Right lobe of liver (tissue), 6 donors: ENCODE data around the gene HES3. TPM values are rescaled to one million over a fixed set of nuclear protein-coding genes. Genes with fewer than 3 reads are reported as not detected.

Experiments used
- ATAC-seq, 4 donors: fragments of 200-7000 bp; cut with Tn5 transposase; one replicate each; pipeline ENCODE4 v1.9.1; 2020; ENCODE audit warnings: mild to moderate bottlenecking in 4 of 4, moderate library complexity in 4 of 4
- DNase-seq, 3 donors: peaks; one replicate each; pipeline ENCODE4 v3.0.0-alpha.2; 2020
- H3K27ac ChIP-seq, 3 donors: fragments of 200-600 bp; one replicate each; pipeline ENCODE4 v1.8.0; 2022
- H3K27me3 ChIP-seq, 2 donors: fragments of 200-600 bp; one replicate each; pipeline ENCODE4 v1.8.0; 2022
- H3K36me3 ChIP-seq, 4 donors: fragments of 200-600 bp; sonication (generic) in 1 of 4; one replicate each; pipeline versions ENCODE4 v1.5.1 to v1.8.0; 2017 to 2022; ENCODE audit warnings: control low read depth in 1 of 4
- H3K4me1 ChIP-seq, 4 donors: fragments of 200-600 bp; sonication (generic) in 1 of 4; one replicate each; pipeline versions ENCODE4 v1.5.1 to v1.8.0; 2017 to 2022; ENCODE audit warnings: control low read depth in 1 of 4
- H3K4me3 ChIP-seq, 3 donors: fragments of 200-600 bp; one replicate each; pipeline ENCODE4 v1.8.0; 2022
- H3K9me3 ChIP-seq, 4 donors: fragments of 200-600 bp; sonication (generic) in 1 of 4; one replicate each; pipeline versions ENCODE4 v1.5.1 to v1.8.0; 2017 to 2022; ENCODE audit warnings: control low read depth in 1 of 4
- POLR2A ChIP-seq: fragments of 450-650 bp; IDR thresholded peaks from one replicate; pipeline ENCODE4 v1.6.1; 2017; ENCODE audit warnings: antibody characterized with exemption, mild to moderate bottlenecking
- WGBS: methylation state at CpG from one replicate; pipeline ENCODE4 v1.1.6; 2018; ENCODE audit warnings: low coverage, low lambda C conversion rate; ENCODE audit not compliant: insufficient coverage; ENCODE audit errors: missing lambda C conversion rate; 5-methylcytosine and 5-hydroxymethylcytosine counted together
- intact Hi-C, 2 donors: fragments of 100-400 bp; cut with DNase I; formaldehyde crosslinking; loops; one replicate each; pipeline versions ENCODE4 v1.11.2 to v1.14.1; 2022
- total RNA-seq, 6 experiments: library from RNA; depleted of rRNA in 2 of 6; stranded (reverse); fragments of >200 nt in 2 of 6; fragmentation: NEBNext Ultra II Directional in 3 of 6; extraction: Animal tissue kit (Norgen Biotek cat#: 25700) in 3 of 6; gene quantifications; one replicate each; pipeline versions ENCODE4 v1.1.0 to v1.2.4, GENCODE V29; 2016 to 2023
- TF ChIP-seq, protein P1 (sequence below), 4 donors: fragments of 200-600 bp in 3 of 4; fragments of 450-650 bp in 1 of 4; IDR thresholded peaks; one replicate each; pipeline versions ENCODE4 v1.5.1 to v1.8.0; 2016 to 2022; ENCODE audit warnings: antibody characterized with exemption in 4 of 4, mild to moderate bottlenecking in 2 of 4
- donor health status: DM: no; HTN: yes; CAD: no.
- donor health status: DM: no; HTN: no; CAD: no.
- donor health status: DM: no; HTN: no; CAD: no.
- donor health status: DM: no; HTN: yes; CAD: no.
- donor health status: DM: no; HTN: yes; CAD: no.

HES3 gene
- total RNA-seq, 6 experiments from 2014 or later = not detected

DNA sequence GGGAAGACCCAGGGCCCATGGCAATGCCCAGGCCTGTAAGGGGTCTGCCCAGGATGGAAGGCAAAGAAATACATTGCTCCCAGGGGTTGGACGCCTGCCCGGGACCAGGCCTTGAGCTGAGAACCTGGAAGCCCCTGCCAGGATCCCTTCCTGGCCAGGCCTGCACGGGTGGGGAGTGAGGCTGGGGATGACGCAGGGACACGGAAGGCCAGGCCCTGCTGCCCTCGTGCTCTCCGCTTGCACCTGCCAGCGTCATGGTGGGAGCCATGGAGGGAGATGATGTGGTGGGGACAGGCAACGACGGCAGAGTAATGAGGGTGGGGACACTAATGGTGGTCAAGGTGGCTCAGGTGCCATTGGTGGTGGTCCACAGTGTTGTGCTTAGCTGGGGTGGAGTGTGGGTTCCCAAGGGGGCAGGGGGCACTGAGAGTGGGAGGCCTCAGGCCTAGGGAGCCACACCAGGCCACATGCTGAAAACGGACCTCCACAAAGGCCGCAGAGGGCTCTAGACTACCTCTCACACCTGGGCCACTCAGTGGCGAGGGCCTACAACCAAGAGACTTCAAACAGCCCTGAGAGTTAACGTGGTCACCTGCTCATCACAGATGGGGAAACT, 4.3 kb downstream of the HES3 start:
- Histone ChIP-seq H3K4me3 (no peak overlapping the region), H3K27me3 (peaks cover 0 to 25% of the 10 kb centered on the region in 2 donors), H3K36me3 (no peaks in the 10 kb centered on the region), H3K9me3 (no peaks in the 10 kb centered on the region), H3K27ac (no peak overlapping the region), H3K4me1 (peaks cover 0 to 19% (median 0%) of the 10 kb centered on the region in 4 donors)
- peak in 1 of 3 donors; percentile 63 for DNase-seq
- ATAC-seq = no peak
- TF ChIP-seq, protein P1, sequence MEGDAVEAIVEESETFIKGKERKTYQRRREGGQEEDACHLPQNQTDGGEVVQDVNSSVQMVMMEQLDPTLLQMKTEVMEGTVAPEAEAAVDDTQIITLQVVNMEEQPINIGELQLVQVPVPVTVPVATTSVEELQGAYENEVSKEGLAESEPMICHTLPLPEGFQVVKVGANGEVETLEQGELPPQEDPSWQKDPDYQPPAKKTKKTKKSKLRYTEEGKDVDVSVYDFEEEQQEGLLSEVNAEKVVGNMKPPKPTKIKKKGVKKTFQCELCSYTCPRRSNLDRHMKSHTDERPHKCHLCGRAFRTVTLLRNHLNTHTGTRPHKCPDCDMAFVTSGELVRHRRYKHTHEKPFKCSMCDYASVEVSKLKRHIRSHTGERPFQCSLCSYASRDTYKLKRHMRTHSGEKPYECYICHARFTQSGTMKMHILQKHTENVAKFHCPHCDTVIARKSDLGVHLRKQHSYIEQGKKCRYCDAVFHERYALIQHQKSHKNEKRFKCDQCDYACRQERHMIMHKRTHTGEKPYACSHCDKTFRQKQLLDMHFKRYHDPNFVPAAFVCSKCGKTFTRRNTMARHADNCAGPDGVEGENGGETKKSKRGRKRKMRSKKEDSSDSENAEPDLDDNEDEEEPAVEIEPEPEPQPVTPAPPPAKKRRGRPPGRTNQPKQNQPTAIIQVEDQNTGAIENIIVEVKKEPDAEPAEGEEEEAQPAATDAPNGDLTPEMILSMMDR (IDR thresholded peaks at IDR 0.05) = no peak
- TF ChIP-seq POLR2A = no peak
- intact Hi-C loops = loop anchor here (5.0 to 10.0 kb wide), 5 partner anchors 94 to 193 kb away; partner anchors contain the start of gene ESPN (in 1 of the 2)
- WGBS = 74% methylated on average over 3 of the region's 14 CpGs

DNA sequence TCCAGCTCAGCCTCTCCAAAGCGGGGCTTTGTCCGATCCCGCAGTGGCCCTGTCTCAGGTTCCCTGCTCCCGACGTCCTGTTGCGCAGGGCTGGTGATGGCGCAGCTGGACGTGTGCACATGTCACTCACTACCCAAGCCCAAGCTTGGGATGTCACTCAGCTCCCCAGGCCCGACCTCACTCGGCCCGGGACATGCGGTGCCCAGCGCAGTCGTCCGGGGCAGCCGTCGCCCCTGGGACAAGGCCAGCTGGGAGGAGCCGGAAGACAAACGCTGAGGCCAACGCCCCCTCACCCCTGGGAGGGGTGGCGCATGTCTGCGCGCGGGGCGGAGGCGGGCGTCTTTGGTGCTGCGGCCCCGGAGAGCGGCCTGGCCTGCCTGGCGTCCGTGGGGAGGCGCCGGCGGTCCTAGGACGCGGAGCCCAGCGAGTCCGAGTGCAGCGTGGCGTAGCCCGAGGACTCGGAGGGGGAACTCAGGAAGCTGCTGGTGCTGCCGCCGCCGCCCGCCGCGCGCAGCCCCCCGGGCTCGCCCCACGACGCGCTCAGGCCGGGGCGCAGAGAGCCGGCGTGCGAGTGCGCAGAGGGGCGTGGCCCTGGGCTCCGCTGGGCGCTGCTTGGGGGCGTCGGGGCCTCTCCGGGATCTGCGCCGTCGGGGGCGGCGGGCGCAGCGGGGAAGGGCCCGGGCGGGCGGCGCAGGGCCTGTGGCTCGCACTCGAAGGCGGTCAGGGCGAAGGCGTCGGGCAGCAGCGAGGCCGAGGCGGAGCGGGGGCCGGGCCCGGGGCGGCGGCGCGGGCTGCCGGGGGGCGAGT, 5.2 kb downstream of the HES3 start:
- no peaks in the 10 kb centered on the region for H3K36me3 ChIP-seq
- H3K4me1 ChIP-seq = peaks cover 0 to 19% (median 0%) of the 10 kb centered on the region in 4 donors
- TF ChIP-seq, protein P1 (IDR thresholded peaks at IDR 0.05) = no peak
- no peak for TF ChIP-seq POLR2A
- H3K9me3 ChIP-seq = no peaks in the 10 kb centered on the region
- WGBS = 3% methylated on average over 6 of the region's 96 CpGs
- peak in 2 of 3 donors; percentile 62 to 88 for DNase-seq
- H3K27ac ChIP-seq = no peak overlapping the region
- intact Hi-C loops = loop anchor here (5.0 to 10.0 kb wide), 5 partner anchors 93 to 194 kb away; partner anchors contain the start of gene ESPN (in 1 of the 2)
- no peak overlapping the region for H3K4me3 ChIP-seq
- ATAC-seq = peak in 3 of 4 donors; percentile 18 to 59 (median 22)
- H3K27me3 ChIP-seq = peaks cover 0 to 18% of the 10 kb centered on the region in 2 donors

DNA sequence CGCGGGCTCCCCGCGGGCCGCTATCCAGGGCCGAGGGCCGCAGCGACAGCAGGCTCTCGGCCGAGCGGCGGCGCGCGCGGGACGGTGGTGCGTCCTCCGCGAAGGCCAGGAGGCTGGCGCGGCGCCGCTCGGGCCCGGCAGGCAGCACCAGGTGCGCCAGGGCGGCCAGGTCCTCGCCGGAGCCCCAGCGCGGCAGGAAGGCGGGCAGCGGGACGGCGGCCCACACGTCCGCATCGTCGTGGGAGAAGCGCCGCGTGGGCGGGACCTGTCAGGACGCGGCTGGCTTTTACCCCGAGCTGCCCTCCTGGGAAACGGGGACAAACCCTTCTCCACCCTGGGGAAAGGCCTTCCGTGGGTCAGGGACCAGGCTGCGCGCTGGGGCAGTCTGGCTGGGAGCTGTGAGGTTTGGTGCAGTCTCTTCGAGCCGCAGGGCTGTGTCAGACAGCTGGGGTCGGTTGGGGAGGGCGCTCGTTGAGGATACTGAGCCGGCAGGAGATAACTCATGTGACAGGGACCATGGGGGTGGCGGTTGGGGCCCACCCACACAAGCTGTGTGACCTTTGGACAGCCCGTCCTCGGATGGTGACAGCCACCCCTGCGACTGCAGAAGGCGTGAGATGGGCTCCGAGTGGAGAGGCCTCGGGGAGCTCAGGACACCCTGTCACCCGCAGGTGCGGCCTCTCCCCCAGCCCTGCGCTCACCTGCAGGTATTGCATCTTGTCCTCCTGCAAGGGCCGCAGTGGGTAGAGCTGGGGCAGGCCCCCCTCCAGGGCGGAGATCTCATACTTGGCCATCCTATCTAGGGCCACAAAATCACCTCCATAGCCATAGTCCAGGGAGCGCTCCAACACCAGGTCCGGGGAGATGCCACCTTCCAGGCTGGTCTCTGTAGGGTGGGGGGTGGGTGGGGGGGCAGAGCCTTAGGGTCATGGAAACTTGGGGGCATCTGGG, 6.0 kb downstream of the HES3 start:
- peaks cover 0 to 19% (median 0%) of the 10 kb centered on the region in 4 donors for H3K4me1 ChIP-seq
- intact Hi-C loops = loop anchor here (5.0 to 10.0 kb wide), 6 partner anchors 92 to 195 kb away; partner anchors contain the start of gene ESPN (in 1 of the 2)
- no peak overlapping the region for H3K4me3 ChIP-seq
- DNase-seq (peak in 1 of 3 donors; percentile 68), ATAC-seq (no peak)
- no peaks in the 10 kb centered on the region for H3K9me3 ChIP-seq
- peaks cover 0 to 13% of the 10 kb centered on the region in 2 donors for H3K27me3 ChIP-seq
- 2% methylated on average over 21 of the region's 71 CpGs for WGBS
- TF ChIP-seq POLR2A = no peak
- TF ChIP-seq, protein P1 (IDR thresholded peaks at IDR 0.05) = no peak
- no peak overlapping the region for H3K27ac ChIP-seq
- no peaks in the 10 kb centered on the region for H3K36me3 ChIP-seq

DNA sequence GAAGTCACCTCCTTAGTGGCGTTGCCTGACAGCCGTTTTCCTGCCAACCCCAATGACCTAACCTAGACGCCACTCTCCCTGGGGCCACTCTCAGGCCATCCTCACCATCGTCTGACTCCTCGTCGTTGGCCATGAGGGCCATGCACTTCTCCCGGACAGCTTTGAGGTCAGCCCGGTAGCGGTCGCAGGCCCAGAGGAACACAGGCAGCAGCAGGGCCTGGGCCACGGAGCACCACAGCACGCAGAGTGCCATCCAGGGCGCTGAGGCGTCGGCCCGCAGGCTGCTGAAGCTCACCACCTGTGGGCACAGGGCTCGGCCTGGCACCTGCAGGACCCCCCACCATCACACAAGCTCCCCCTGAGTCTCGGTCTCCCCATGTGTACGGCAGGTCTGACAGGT, 7.3 kb downstream of the HES3 start:
- peaks cover 0 to 7% (median 0%) of the 10 kb centered on the region in 4 donors for H3K4me1 ChIP-seq
- no peak overlapping the region for H3K27ac ChIP-seq
- no peak for TF ChIP-seq POLR2A
- TF ChIP-seq, protein P1 (IDR thresholded peaks at IDR 0.05) = no peak
- H3K9me3 ChIP-seq = no peaks in the 10 kb centered on the region
- intact Hi-C loops = loop anchor here in 1 of 2 donors (5.0 kb wide), 1 partner anchor 96 kb away; no protein-coding TSS in a partner anchor
- no peaks in the 10 kb centered on the region for H3K36me3 ChIP-seq
- ATAC-seq (no peak), DNase-seq (no peak)
- peaks cover 0 to 3% of the 10 kb centered on the region in 2 donors for H3K27me3 ChIP-seq
- 85% methylated on average over 7 of the region's 19 CpGs for WGBS
- no peak overlapping the region for H3K4me3 ChIP-seq
